ENCODE measurements around the gene SERPINA4.

The SERPINA4 gene

GRCh38 chr14:94531187-94531586 lies 30.1 kb upstream of the SERPINA4 start:
- Histone ChIP-seq H3K4me3 (ENCODE audit: low read length) (no peak overlapping the region), H3K36me3 (ENCODE audit: control insufficient read depth, insufficient read depth, low read length, severe bottlenecking) (no peaks in the 10 kb centered on the region), H3K4me1 (ENCODE audit: control insufficient read depth, insufficient read depth, low read length) (no peaks in the 10 kb centered on the region), H3K9me3 (ENCODE audit: control insufficient read depth, low read length) (peaks cover 17% of the 10 kb centered on the region), H3K27me3 (replicated peaks; ENCODE audit: control insufficient read depth, insufficient read depth, low read length) (peaks cover 28% of the 10 kb centered on the region), H3K9ac (ENCODE audit: low read length) (no peak overlapping the region)
- no peak for DNase-seq (ENCODE audit: low read depth)

GRCh38 chr14:94532447-94532846 lies 28.8 kb upstream of the SERPINA4 start:
- Histone ChIP-seq H3K4me3 (ENCODE audit: low read length) (no peak overlapping the region), H3K36me3 (ENCODE audit: control insufficient read depth, insufficient read depth, low read length, severe bottlenecking) (no peaks in the 10 kb centered on the region), H3K4me1 (ENCODE audit: control insufficient read depth, insufficient read depth, low read length) (no peaks in the 10 kb centered on the region), H3K9ac (ENCODE audit: low read length) (no peak overlapping the region), H3K27me3 (replicated peaks; ENCODE audit: control insufficient read depth, insufficient read depth, low read length) (peaks cover 26% of the 10 kb centered on the region), H3K9me3 (ENCODE audit: control insufficient read depth, low read length) (peaks cover 7% of the 10 kb centered on the region)
- peak; percentile 9 for DNase-seq (ENCODE audit: low read depth)

- DNase-seq (ENCODE audit: low read depth): no peak
- H3K9ac ChIP-seq (ENCODE audit: low read length): no peak overlapping the region
- H3K4me1 ChIP-seq (ENCODE audit: control insufficient read depth, insufficient read depth, low read length): peaks cover 8% of the 10 kb centered on the region
- no peaks in the 10 kb centered on the region for H3K36me3 ChIP-seq (ENCODE audit: control insufficient read depth, insufficient read depth, low read length, severe bottlenecking)
- H3K9me3 ChIP-seq (ENCODE audit: control insufficient read depth, low read length): peaks cover 4% of the 10 kb centered on the region
- H3K27me3 ChIP-seq (replicated peaks; ENCODE audit: control insufficient read depth, insufficient read depth, low read length): peaks cover 42% of the 10 kb centered on the region
- H3K4me3 ChIP-seq (ENCODE audit: low read length): no peak overlapping the region
Observed at GRCh38 chr14:94535506-94535905, 25.7 kb upstream of the SERPINA4 start.

- peaks cover 53% of the 10 kb centered on the region for H3K27me3 ChIP-seq (replicated peaks; ENCODE audit: control insufficient read depth, insufficient read depth, low read length)
- no peak overlapping the region for H3K9ac ChIP-seq (ENCODE audit: low read length)
- peaks cover 4% of the 10 kb centered on the region for H3K9me3 ChIP-seq (ENCODE audit: control insufficient read depth, low read length)
- H3K4me1 ChIP-seq (ENCODE audit: control insufficient read depth, insufficient read depth, low read length): peaks cover 8% of the 10 kb centered on the region
- no peak for DNase-seq (ENCODE audit: low read depth)
- H3K4me3 ChIP-seq (ENCODE audit: low read length): no peak overlapping the region
- no peaks in the 10 kb centered on the region for H3K36me3 ChIP-seq (ENCODE audit: control insufficient read depth, insufficient read depth, low read length, severe bottlenecking)
Observed at GRCh38 chr14:94536836-94537235, 24.4 kb upstream of the SERPINA4 start.

- no peak for DNase-seq (ENCODE audit: low read depth)
- Histone ChIP-seq H3K4me1 (ENCODE audit: control insufficient read depth, insufficient read depth, low read length) (peaks cover 8% of the 10 kb centered on the region), H3K4me3 (ENCODE audit: low read length) (no peak overlapping the region), H3K27me3 (replicated peaks; ENCODE audit: control insufficient read depth, insufficient read depth, low read length) (peaks cover 54% of the 10 kb centered on the region), H3K36me3 (ENCODE audit: control insufficient read depth, insufficient read depth, low read length, severe bottlenecking) (no peaks in the 10 kb centered on the region), H3K9me3 (ENCODE audit: control insufficient read depth, low read length) (peaks cover 2% of the 10 kb centered on the region), H3K9ac (ENCODE audit: low read length) (no peak overlapping the region)
Observed at GRCh38 chr14:94538070-94538740, 23.0 kb upstream of the SERPINA4 start.

- Histone ChIP-seq H3K9me3 (ENCODE audit: control insufficient read depth, low read length) (no peaks in the 10 kb centered on the region), H3K4me1 (ENCODE audit: control insufficient read depth, insufficient read depth, low read length) (peaks cover 8% of the 10 kb centered on the region), H3K36me3 (ENCODE audit: control insufficient read depth, insufficient read depth, low read length, severe bottlenecking) (no peaks in the 10 kb centered on the region), H3K9ac (ENCODE audit: low read length) (no peak overlapping the region), H3K27me3 (replicated peaks; ENCODE audit: control insufficient read depth, insufficient read depth, low read length) (peaks cover 46% of the 10 kb centered on the region), H3K4me3 (ENCODE audit: low read length) (no peak overlapping the region)
- no peak for DNase-seq (ENCODE audit: low read depth)
Observed at GRCh38 chr14:94539181-94539580, 22.1 kb upstream of the SERPINA4 start.

- H3K9me3 ChIP-seq (ENCODE audit: control insufficient read depth, low read length): no peaks in the 10 kb centered on the region
- no peak overlapping the region for H3K9ac ChIP-seq (ENCODE audit: low read length)
- H3K4me1 ChIP-seq (ENCODE audit: control insufficient read depth, insufficient read depth, low read length): peaks cover 8% of the 10 kb centered on the region
- no peaks in the 10 kb centered on the region for H3K36me3 ChIP-seq (ENCODE audit: control insufficient read depth, insufficient read depth, low read length, severe bottlenecking)
- DNase-seq (ENCODE audit: low read depth): peak; percentile 55
- no peak overlapping the region for H3K4me3 ChIP-seq (ENCODE audit: low read length)
- H3K27me3 ChIP-seq (replicated peaks; ENCODE audit: control insufficient read depth, insufficient read depth, low read length): peaks cover 43% of the 10 kb centered on the region
Observed at GRCh38 chr14:94540031-94540794, 21.0 kb upstream of the SERPINA4 start.

GRCh38 chr14:94541234-94541975 lies 19.8 kb upstream of the SERPINA4 start:
- Histone ChIP-seq H3K9me3 (ENCODE audit: control insufficient read depth, low read length) (peaks cover 4% of the 10 kb centered on the region), H3K36me3 (ENCODE audit: control insufficient read depth, insufficient read depth, low read length, severe bottlenecking) (no peaks in the 10 kb centered on the region), H3K9ac (ENCODE audit: low read length) (no peak overlapping the region), H3K4me1 (ENCODE audit: control insufficient read depth, insufficient read depth, low read length) (peaks cover 8% of the 10 kb centered on the region), H3K4me3 (ENCODE audit: low read length) (no peak overlapping the region), H3K27me3 (replicated peaks; ENCODE audit: control insufficient read depth, insufficient read depth, low read length) (peaks cover 33% of the 10 kb centered on the region)
- DNase-seq (ENCODE audit: low read depth): peak; percentile 6

- H3K9ac ChIP-seq (ENCODE audit: low read length): no peak overlapping the region
- H3K27me3 ChIP-seq (replicated peaks; ENCODE audit: control insufficient read depth, insufficient read depth, low read length): peaks cover 38% of the 10 kb centered on the region
- H3K9me3 ChIP-seq (ENCODE audit: control insufficient read depth, low read length): peaks cover 10% of the 10 kb centered on the region
- H3K4me3 ChIP-seq (ENCODE audit: low read length): no peak overlapping the region
- peak; percentile 49 for DNase-seq (ENCODE audit: low read depth)
- peaks cover 8% of the 10 kb centered on the region for H3K4me1 ChIP-seq (ENCODE audit: control insufficient read depth, insufficient read depth, low read length)
- no peaks in the 10 kb centered on the region for H3K36me3 ChIP-seq (ENCODE audit: control insufficient read depth, insufficient read depth, low read length, severe bottlenecking)
Observed at GRCh38 chr14:94542111-94542810, 19.0 kb upstream of the SERPINA4 start.

GRCh38 chr14:94542811-94543440 lies 18.3 kb upstream of the SERPINA4 start:
- Histone ChIP-seq H3K36me3 (ENCODE audit: control insufficient read depth, insufficient read depth, low read length, severe bottlenecking) (no peaks in the 10 kb centered on the region), H3K4me1 (ENCODE audit: control insufficient read depth, insufficient read depth, low read length) (peaks cover 8% of the 10 kb centered on the region), H3K9ac (ENCODE audit: low read length) (no peak overlapping the region), H3K27me3 (replicated peaks; ENCODE audit: control insufficient read depth, insufficient read depth, low read length) (peaks cover 40% of the 10 kb centered on the region), H3K9me3 (ENCODE audit: control insufficient read depth, low read length) (peaks cover 10% of the 10 kb centered on the region), H3K4me3 (ENCODE audit: low read length) (no peak overlapping the region)
- no peak for DNase-seq (ENCODE audit: low read depth)
